Stomach (tissue), 9 donors: Measurements from ENCODE around the gene FLT3LG. TPM values are rescaled to one million over a fixed set of nuclear protein-coding genes. Genes with fewer than 3 reads are reported as not detected.
"Not testable (repeated sequence)": the region's sequence is repeated elsewhere in the genome, so short reads cannot be mapped to it uniquely, and the experiment has no call there.

Experiments used
- DNase-seq, 2 donors: peaks; one replicate each; pipeline versions ENCODE4 v3.0.0 to v3.0.0-alpha.2; 2013 to 2019
- H3K27ac ChIP-seq, 5 donors: fragments of 200-600 bp in 4 of 5; sonication (generic) in 4 of 5; one replicate each; pipeline ENCODE4 v1.5.1; 2013 to 2019; ENCODE audit warnings: mild to moderate bottlenecking in 1 of 5, moderate library complexity in 1 of 5
- H3K27me3 ChIP-seq, 3 donors: fragments of 200-600 bp; sonication (generic); one replicate each; pipeline ENCODE4 v1.5.1; 2017 to 2019; ENCODE audit warnings: mixed run types in 1 of 3
- H3K36me3 ChIP-seq, 4 donors: fragments of 200-600 bp; sonication (generic); 1 replicate in 3 of 4; 2 replicates in 1 of 4; pipeline ENCODE4 v1.5.1; 2016 to 2019
- H3K4me1 ChIP-seq, 4 donors: fragments of 200-600 bp; sonication (generic); one replicate each; pipeline ENCODE4 v1.5.1; 2016 to 2019
- H3K4me3 ChIP-seq, 4 donors: fragments of 200-600 bp; sonication (generic) in 3 of 4; one replicate each; pipeline ENCODE4 v1.5.1; 2016 to 2019; ENCODE audit warnings: mild to moderate bottlenecking in 1 of 4
- H3K9me3 ChIP-seq, 4 donors: fragments of 200-600 bp; sonication (generic); one replicate each; pipeline ENCODE4 v1.5.1; 2016 to 2019
- CTCF ChIP-seq, 7 experiments: fragments of 450-650 bp in 4 of 7; fragments of 200-600 bp in 3 of 7; sonication (generic) in 3 of 7; IDR thresholded peaks; one replicate each; pipeline ENCODE4 v1.5.1; 2016 to 2019; ENCODE audit warnings: antibody characterized with exemption in 7 of 7, control low read depth in 2 of 7, mild to moderate bottlenecking in 1 of 7
- EP300 ChIP-seq: sonication (generic); formaldehyde crosslinking; IDR thresholded peaks from one replicate; pipeline ENCODE4 v1.6.1; 2017; ENCODE audit warnings: antibody characterized with exemption
- POLR2A ChIP-seq, 4 donors: fragments of 450-650 bp; IDR thresholded peaks; one replicate each; pipeline ENCODE4 v1.6.1; 2016; ENCODE audit warnings: antibody characterized with exemption in 4 of 4, control low read depth in 2 of 4, mild to moderate bottlenecking in 1 of 4, moderate library complexity in 1 of 4
- POLR2AphosphoS5 ChIP-seq, 3 donors: sonication (generic); formaldehyde crosslinking; IDR thresholded peaks; one replicate each; pipeline ENCODE4 v1.6.1; 2016; ENCODE audit warnings: antibody characterized with exemption in 3 of 3
- WGBS, 5 donors: extraction: QIAGEN DNeasy Blood & Tissue Kit in 3 of 5; methylation state at CpG; one replicate each; pipeline versions ENCODE4 v1.1.5 to v1.1.7; 2013 to 2018; 5-methylcytosine and 5-hydroxymethylcytosine counted together
- intact Hi-C: fragments of 100-400 bp; cut with DNase I; formaldehyde crosslinking; loops from one replicate; pipeline ENCODE4 v1.15.1; 2023; ENCODE audit warnings: low total_unique reads
- polyA plus RNA-seq, 3 donors: library from polyadenylated mRNA; stranded (reverse); fragments of 200-250 nt; gene quantifications; one replicate each; pipeline ENCODE4 v1.2.3, GENCODE V29; 2013
- total RNA-seq, 5 donors: library from RNA; depleted of rRNA; stranded (reverse); fragments of >200 nt; gene quantifications; one replicate each; pipeline versions ENCODE4 v1.1.0 to v1.2.3, GENCODE V29; 2014 to 2016
- donor health status: healthy with polysubstance abuse.
- donor health status: Bipolar disorder and iron deficiency.
- donor health status: healthy.

Gene FLT3LG
- total and polyA plus RNA-seq, 8 donors: 1.3 to 14.5 (median 11.0) TPM; not detected in 3

GRCh38 chr19:49456326-49456725, 17.7 kb upstream of the FLT3LG start:
- H3K27me3 ChIP-seq: no peaks in the 10 kb centered on the region
- H3K4me1 ChIP-seq: peaks cover 9 to 55% (median 27%) of the 10 kb centered on the region in 4 donors
- DNase-seq: no peak
- 65 to 84% (median 76%) methylated on average over 5 of the region's 5 CpGs for WGBS, 5 donors
- intact Hi-C loops: no loop called here
- H3K9me3 ChIP-seq: no peaks in the 10 kb centered on the region
- H3K27ac ChIP-seq: peak overlapping the region; percentile 43 to 97 (median 77)
- peaks cover 6 to 33% (median 21%) of the 10 kb centered on the region in 4 donors for H3K36me3 ChIP-seq
- no peak for TF ChIP-seq EP300
- no peak for TF ChIP-seq CTCF (IDR thresholded peaks at IDR 0.05)
- H3K4me3 ChIP-seq: no peak overlapping the region

- TF ChIP-seq POLR2AphosphoS5 (IDR thresholded peaks at IDR 0.05): no peak
- TF ChIP-seq POLR2A (IDR thresholded peaks at IDR 0.05): no peak
- TF ChIP-seq EP300: no peak
- DNase-seq: no peak
- H3K4me1 ChIP-seq: peaks cover 9 to 45% (median 20%) of the 10 kb centered on the region in 4 donors
- no peak overlapping the region for H3K4me3 ChIP-seq
- H3K9me3 ChIP-seq: no peaks in the 10 kb centered on the region
- H3K27ac ChIP-seq: peak overlapping the region; percentile 58 to 97 (median 64)
- H3K27me3 ChIP-seq: no peaks in the 10 kb centered on the region
- intact Hi-C loops: no loop called here
- peaks cover 6 to 48% (median 32%) of the 10 kb centered on the region in 4 donors for H3K36me3 ChIP-seq
- WGBS, 5 donors: 82 to 100% (median 88%) methylated on average over 3 to 5 of the region's 5 CpGs
These were observed 15.5 kb upstream of the FLT3LG start for GRCh38 chr19:49458567-49458903.

- 88 to 96% (median 93%) methylated on average over 7 to 12 of the region's 12 CpGs for WGBS, 5 donors
- H3K27ac ChIP-seq: no peak overlapping the region
- no peak overlapping the region for H3K4me3 ChIP-seq
- intact Hi-C loops: no loop called here
- H3K27me3 ChIP-seq: no peaks in the 10 kb centered on the region
- no peak for DNase-seq
- H3K36me3 ChIP-seq: peaks cover 10 to 56% (median 40%) of the 10 kb centered on the region in 4 donors
- peaks cover 5 to 37% (median 12%) of the 10 kb centered on the region in 4 donors for H3K4me1 ChIP-seq
- no peak for TF ChIP-seq EP300
- TF ChIP-seq POLR2A (IDR thresholded peaks at IDR 0.05): no peak
- no peak for TF ChIP-seq CTCF (IDR thresholded peaks at IDR 0.05)
- TF ChIP-seq POLR2AphosphoS5 (IDR thresholded peaks at IDR 0.05): no peak
- no peaks in the 10 kb centered on the region for H3K9me3 ChIP-seq
These were observed 14.6 kb upstream of the FLT3LG start for GRCh38 chr19:49459388-49459787.

- H3K36me3 ChIP-seq: peaks cover 16 to 74% (median 57%) of the 10 kb centered on the region in 4 donors
- H3K4me3 ChIP-seq, H3K27me3 ChIP-seq, H3K9me3 ChIP-seq, intact Hi-C loops, DNase-seq, H3K27ac ChIP-seq: not testable (repeated sequence)
- 10% methylated on average over 1 of the region's 1 CpG; no CpG with 5 or more reads in 4 of the 5 donors for WGBS, 5 donors
- H3K4me1 ChIP-seq: peaks cover 0 to 25% (median 7%) of the 10 kb centered on the region in 4 donors
These were observed 12.9 kb upstream of the FLT3LG start for GRCh38 chr19:49461130-49461529.

- no peak for TF ChIP-seq CTCF (IDR thresholded peaks at IDR 0.05)
- no peak for TF ChIP-seq POLR2AphosphoS5 (IDR thresholded peaks at IDR 0.05)
- TF ChIP-seq EP300: no peak
- TF ChIP-seq POLR2A (IDR thresholded peaks at IDR 0.05): no peak
- Histone ChIP-seq H3K9me3 (no peaks in the 10 kb centered on the region), H3K4me1 (peaks cover 0 to 23% (median 7%) of the 10 kb centered on the region in 4 donors), H3K4me3 (no peak overlapping the region), H3K27ac (no peak overlapping the region), H3K27me3 (no peaks in the 10 kb centered on the region), H3K36me3 (peaks cover 16 to 76% (median 61%) of the 10 kb centered on the region in 4 donors)
- DNase-seq: no peak
- WGBS, 5 donors: 96 to 98% (median 98%) methylated on average over 20 to 37 of the region's 37 CpGs
- intact Hi-C loops: no loop called here
These were observed 12.4 kb upstream of the FLT3LG start for GRCh38 chr19:49461656-49462055.
